Measurements from ENCODE around the gene GCNT2. TPM values are rescaled to one million over a fixed set of nuclear protein-coding genes. Genes with fewer than 3 reads are reported as not detected.
"Not testable (repeated sequence)": the region's sequence is repeated elsewhere in the genome, so short reads cannot be mapped to it uniquely, and the experiment has no call there.

The GCNT2 gene
- total RNA-seq, 1 experiment from 2014 or later = 0.28 TPM

GRCh38 chr6:10487668-10488327 lies 33.4 kb upstream of the GCNT2 start:
- ChIA-PET CTCF (no interaction called here), POLR2A (ENCODE audit: low non-redundant PET) (interaction anchor here (0.6 kb wide), 1 partner anchor 252 kb away, joined by 18 read pairs; no protein-coding TSS in a partner anchor)
- no peak overlapping the region for H3K27ac ChIP-seq (ENCODE audit: low read depth, low read length, poor library complexity, severe bottlenecking)
- H3K27me3 ChIP-seq (replicated peaks; ENCODE audit: insufficient read depth, low read depth, low read length, poor library complexity) = no peaks in the 10 kb centered on the region
- no peak for DNase-seq (ENCODE audit: low spot score)
- intact Hi-C loops (cut with micrococcal nuclease; ENCODE audit: unreplicated experiment) = no loop called here
- no peaks in the 10 kb centered on the region for H3K9me3 ChIP-seq (ENCODE audit: low read depth, low read length, poor library complexity, severe bottlenecking)
- no peak overlapping the region for H3K4me3 ChIP-seq (ENCODE audit: low read depth, low read length, poor library complexity, severe bottlenecking)
- BruUV-seq (replicated peaks) = no TSS peak
- no peak for TF ChIP-seq EZH2 (IDR thresholded peaks at IDR 0.05; ENCODE audit: borderline replicate concordance, low read depth, low read length, poor library complexity, severe bottlenecking)
- TF ChIP-seq CTCF (conservative IDR thresholded peaks at IDR 0.05; ENCODE audit: low read depth, low read length) = no peak
- no peaks in the 10 kb centered on the region for H3K4me1 ChIP-seq (ENCODE audit: insufficient read depth, low read length, poor library complexity, severe bottlenecking)
- no peaks in the 10 kb centered on the region for H3K36me3 ChIP-seq (ENCODE audit: insufficient read depth, low read length, poor library complexity, severe bottlenecking)

- Histone ChIP-seq H3K27ac (ENCODE audit: low read depth, low read length, poor library complexity, severe bottlenecking) (no peak overlapping the region), H3K36me3 (ENCODE audit: insufficient read depth, low read length, poor library complexity, severe bottlenecking) (no peaks in the 10 kb centered on the region), H3K4me3 (ENCODE audit: low read depth, low read length, poor library complexity, severe bottlenecking) (no peak overlapping the region), H3K9me3 (ENCODE audit: low read depth, low read length, poor library complexity, severe bottlenecking) (no peaks in the 10 kb centered on the region), H3K27me3 (replicated peaks; ENCODE audit: insufficient read depth, low read depth, low read length, poor library complexity) (no peaks in the 10 kb centered on the region), H3K4me1 (ENCODE audit: insufficient read depth, low read length, poor library complexity, severe bottlenecking) (no peaks in the 10 kb centered on the region)
- ChIA-PET POLR2A (ENCODE audit: low non-redundant PET) (no interaction called here), CTCF (no interaction called here)
- intact Hi-C loops (cut with micrococcal nuclease; ENCODE audit: unreplicated experiment) = no loop called here
- TF ChIP-seq EZH2 (IDR thresholded peaks at IDR 0.05; ENCODE audit: borderline replicate concordance, low read depth, low read length, poor library complexity, severe bottlenecking) = no peak
- no peak for TF ChIP-seq CTCF (conservative IDR thresholded peaks at IDR 0.05; ENCODE audit: low read depth, low read length)
- no TSS peak for BruUV-seq (replicated peaks)
- no peak for DNase-seq (ENCODE audit: low spot score)
Observed at GRCh38 chr6:10491463-10491862, 29.7 kb upstream of the GCNT2 start.

GRCh38 chr6:10491905-10492304 lies 29.2 kb upstream of the GCNT2 start:
- BruUV-seq (replicated peaks); H3K36me3 ChIP-seq (ENCODE audit: insufficient read depth, low read length, poor library complexity, severe bottlenecking); DNase-seq (ENCODE audit: low spot score); intact Hi-C loops (cut with micrococcal nuclease; ENCODE audit: unreplicated experiment); H3K4me1 ChIP-seq (ENCODE audit: insufficient read depth, low read length, poor library complexity, severe bottlenecking); H3K9me3 ChIP-seq (ENCODE audit: low read depth, low read length, poor library complexity, severe bottlenecking); H3K4me3 ChIP-seq (ENCODE audit: low read depth, low read length, poor library complexity, severe bottlenecking); H3K27ac ChIP-seq (ENCODE audit: low read depth, low read length, poor library complexity, severe bottlenecking); CTCF ChIA-PET; H3K27me3 ChIP-seq (replicated peaks; ENCODE audit: insufficient read depth, low read depth, low read length, poor library complexity): not testable (repeated sequence)
- POLR2A ChIA-PET (ENCODE audit: low non-redundant PET) = interaction anchor here (0.7 kb wide), 1 partner anchor 408 kb away, joined by 3 read pairs; no protein-coding TSS in a partner anchor

GRCh38 chr6:10495029-10495428 lies 26.1 kb upstream of the GCNT2 start:
- Histone ChIP-seq H3K27ac (ENCODE audit: low read depth, low read length, poor library complexity, severe bottlenecking) (no peak overlapping the region), H3K36me3 (ENCODE audit: insufficient read depth, low read length, poor library complexity, severe bottlenecking) (no peaks in the 10 kb centered on the region), H3K27me3 (replicated peaks; ENCODE audit: insufficient read depth, low read depth, low read length, poor library complexity) (no peaks in the 10 kb centered on the region), H3K4me3 (ENCODE audit: low read depth, low read length, poor library complexity, severe bottlenecking) (no peak overlapping the region), H3K9me3 (ENCODE audit: low read depth, low read length, poor library complexity, severe bottlenecking) (no peaks in the 10 kb centered on the region), H3K4me1 (ENCODE audit: insufficient read depth, low read length, poor library complexity, severe bottlenecking) (no peaks in the 10 kb centered on the region)
- POLR2A ChIA-PET (ENCODE audit: low non-redundant PET) = no interaction called here
- BruUV-seq (replicated peaks) = no TSS peak
- DNase-seq (ENCODE audit: low spot score) = no peak
- intact Hi-C loops (cut with micrococcal nuclease; ENCODE audit: unreplicated experiment) = no loop called here
- TF ChIP-seq EZH2 (IDR thresholded peaks at IDR 0.05; ENCODE audit: borderline replicate concordance, low read depth, low read length, poor library complexity, severe bottlenecking) (no peak), CTCF (conservative IDR thresholded peaks at IDR 0.05; ENCODE audit: low read depth, low read length) (no peak)
- CTCF ChIA-PET = no interaction called here
